Common myeloid progenitor, CD34-positive (primary cell): ENCODE measurements around the gene UBE2H.
A peak's percentile ranks its signal among the peaks of the same experiment; 100 is the strongest.

Experiments used
- CTCF ChIA-PET: fragments of 350-600 bp; sonication (Branson Sonifier 250); formaldehyde crosslinking; loops from one replicate; lab custom pipeline; 2021; ENCODE audit warnings: antibody characterized with exemption; lab: Charles Lee
- POLR2A ChIA-PET: fragments of 350-600 bp; sonication (Branson Sonifier 250); formaldehyde crosslinking; loops from one replicate; lab custom pipeline; 2021; ENCODE audit warnings: antibody characterized with exemption; lab: Charles Lee
- DNase-seq, 3 donors: peaks; one replicate each; pipeline versions ENCODE4 v3.0.0 to v3.0.0-alpha.2; 2013
- H3K27ac ChIP-seq, 2 experiments: 1 replicate in 1 of 2; 2 replicates in 1 of 2; pipeline ENCODE4 v1.7.0; 2013; ENCODE audit warnings: inconsistent platforms in 2 of 2, low read length in 2 of 2, mild to moderate bottlenecking in 2 of 2, low read depth in 1 of 2, moderate library complexity in 1 of 2; ENCODE audit not compliant: severe bottlenecking in 2 of 2, insufficient read depth in 1 of 2, poor library complexity in 1 of 2
- H3K27me3 ChIP-seq, 5 experiments: replicated peaks in 2 of 5; 1 replicate in 3 of 5; 2 replicates in 2 of 5; pipeline versions ENCODE4 v1.6.1 to v1.7.0; 2013; ENCODE audit warnings: low read length in 4 of 5, mild to moderate bottlenecking in 2 of 5, moderate library complexity in 2 of 5, inconsistent platforms in 1 of 5; ENCODE audit not compliant: insufficient read depth in 5 of 5, control insufficient read depth in 4 of 5
- H3K36me3 ChIP-seq, 4 experiments: 1 replicate in 2 of 4; 2 replicates in 2 of 4; pipeline versions ENCODE4 v1.6.1 to v1.7.0; 2013; ENCODE audit warnings: low read length in 3 of 4, control low read depth in 1 of 4, mild to moderate bottlenecking in 1 of 4; ENCODE audit not compliant: control insufficient read depth in 4 of 4, insufficient read depth in 4 of 4
- H3K4me1 ChIP-seq, 4 experiments: 1 replicate in 3 of 4; 2 replicates in 1 of 4; pipeline versions ENCODE4 v1.6.1 to v1.7.1; 2013; ENCODE audit warnings: low read length in 3 of 4, mild to moderate bottlenecking in 3 of 4, control low read depth in 1 of 4, inconsistent platforms in 1 of 4, moderate library complexity in 1 of 4; ENCODE audit not compliant: control insufficient read depth in 4 of 4, insufficient read depth in 4 of 4; ENCODE audit errors: control extremely low read depth in 1 of 4
- H3K4me3 ChIP-seq, 7 experiments: 1 replicate in 4 of 7; 2 replicates in 3 of 7; pipeline versions ENCODE4 v1.5.1 to v1.7.0; 2013; ENCODE audit warnings: mild to moderate bottlenecking in 7 of 7, low read length in 6 of 7, moderate library complexity in 6 of 7, inconsistent platforms in 2 of 7, low read depth in 2 of 7, control low read depth in 1 of 7; ENCODE audit not compliant: insufficient read depth in 4 of 7, control insufficient read depth in 1 of 7; ENCODE audit errors: extremely low read depth in 1 of 7
- H3K9me3 ChIP-seq, 5 experiments: 1 replicate in 4 of 5; 2 replicates in 1 of 5; pipeline versions ENCODE4 v1.6.1 to v1.7.1; 2013; ENCODE audit warnings: low read length in 4 of 5, mild to moderate bottlenecking in 2 of 5, inconsistent platforms in 1 of 5, low read depth in 1 of 5, moderate library complexity in 1 of 5; ENCODE audit not compliant: control insufficient read depth in 4 of 5, insufficient read depth in 2 of 5; ENCODE audit errors: control extremely low read depth in 1 of 5
- WGBS: methylation state at CpG from one replicate; pipeline ENCODE4 v1.1.5; 2013; ENCODE audit not compliant: insufficient coverage; 5-methylcytosine and 5-hydroxymethylcytosine counted together

Gene UBE2H

DNA sequence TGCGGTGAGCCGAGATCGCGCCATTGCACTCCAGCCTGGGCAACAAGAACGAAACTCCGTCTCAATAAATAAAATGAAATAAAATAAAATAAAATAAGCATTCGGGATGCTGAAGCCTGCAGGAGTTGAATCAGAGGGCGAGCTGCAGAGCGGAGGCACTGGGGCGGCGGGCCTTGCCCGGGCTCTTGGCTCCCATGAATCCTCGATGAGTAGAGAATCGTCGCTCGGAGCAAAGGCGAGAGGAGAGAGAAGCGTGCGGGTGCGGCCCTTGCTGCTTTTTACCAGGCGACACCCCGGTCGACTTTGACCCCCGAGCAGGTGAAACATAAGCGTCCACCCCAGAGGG lies 168.3 kb downstream of the UBE2H start:
- CTCF ChIA-PET: interaction anchor here (0.8 to 0.9 kb wide), 2 partner anchors 14 to 42 kb away, joined by 3 to 4 read pairs; no protein-coding TSS in a partner anchor

DNA sequence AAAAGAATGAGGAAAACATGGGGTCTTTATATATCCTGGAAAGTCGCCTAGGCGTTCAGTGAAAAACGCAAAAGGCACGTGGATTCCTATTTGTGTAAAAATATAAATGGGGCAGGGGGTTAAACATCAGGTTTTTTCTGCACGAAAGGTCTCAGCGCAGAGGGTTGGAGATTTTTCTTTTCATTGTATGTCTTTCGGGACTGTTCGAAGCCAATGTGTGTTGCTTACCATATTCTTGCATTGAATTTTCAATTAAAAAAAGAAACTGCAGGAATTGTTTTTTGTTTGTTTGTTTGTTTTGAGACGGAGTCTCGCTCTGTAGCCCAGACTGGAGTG lies 169.2 kb downstream of the UBE2H start:
- CTCF ChIA-PET: interaction anchor here (0.9 kb wide), 1 partner anchor 15 kb away, joined by 3 read pairs; no protein-coding TSS in a partner anchor

More for the DNA sequence above, 168.3 kb downstream of the UBE2H start:
- DNase-seq: no peak
- H3K36me3 ChIP-seq: no peaks in the 10 kb centered on the region
- no peak overlapping the region for H3K4me3 ChIP-seq
- no peaks in the 10 kb centered on the region for H3K9me3 ChIP-seq
- H3K4me1 ChIP-seq: peaks cover 0 to 50% (median 47%) of the 10 kb centered on the region in 4 experiments
- WGBS: 21% methylated on average over 18 of the region's 25 CpGs
- peaks cover 8 to 93% (median 56%) of the 10 kb centered on the region in 5 experiments for H3K27me3 ChIP-seq
- H3K27ac ChIP-seq: no peak overlapping the region
- POLR2A ChIA-PET: interaction anchor here (0.6 kb wide), 1 partner anchor 11 kb away, joined by 3 read pairs; no protein-coding TSS in a partner anchor

DNA sequence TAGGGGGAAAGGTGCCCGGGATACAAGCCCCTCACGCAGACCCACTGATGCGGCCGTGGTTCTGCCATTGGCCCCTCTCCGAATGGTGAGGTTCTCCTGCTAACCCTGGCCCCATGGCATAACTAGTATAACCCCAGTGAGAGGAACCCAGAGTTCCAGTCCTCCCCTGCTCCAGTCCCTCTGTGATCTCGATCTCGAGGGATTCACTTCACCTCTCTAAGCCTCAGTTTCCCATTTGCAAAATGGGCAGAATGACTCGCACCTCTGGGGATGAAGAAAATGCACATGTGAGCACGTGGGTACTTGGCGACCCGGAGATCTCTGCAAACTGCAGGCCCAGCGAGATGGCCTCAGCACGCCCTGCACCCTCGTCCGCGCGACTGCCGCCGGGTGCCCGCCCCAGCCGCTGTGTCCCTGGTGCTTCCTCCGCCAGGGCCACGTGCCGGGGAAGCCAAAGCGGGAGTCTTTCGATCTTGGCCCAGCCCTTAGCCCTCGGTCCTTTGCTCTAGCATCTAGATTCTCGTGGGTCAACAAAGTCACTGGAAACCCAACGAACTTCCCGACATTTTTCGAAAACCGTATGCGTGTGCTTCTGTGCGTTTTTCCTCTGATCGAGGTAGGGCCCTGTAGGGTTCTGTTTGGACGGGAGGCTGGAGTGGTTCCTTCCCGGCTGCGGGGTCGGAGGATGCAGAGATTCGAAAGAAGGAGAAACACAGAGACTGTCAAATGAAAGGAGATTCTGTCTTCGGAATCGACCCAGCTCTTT lies 169.8 kb downstream of the UBE2H start:
- POLR2A ChIA-PET: interaction anchor here (1.1 kb wide), 1 partner anchor 43 kb away, joined by 3 read pairs; no protein-coding TSS in a partner anchor
- Histone ChIP-seq H3K27me3 (peaks cover 8 to 97% (median 63%) of the 10 kb centered on the region in 5 experiments), H3K27ac (no peak overlapping the region), H3K9me3 (no peaks in the 10 kb centered on the region), H3K4me1 (peaks cover 0 to 61% (median 58%) of the 10 kb centered on the region in 4 experiments), H3K4me3 (no peak overlapping the region), H3K36me3 (no peaks in the 10 kb centered on the region)
- peak in 1 of 3 donors; percentile 26 for DNase-seq
- WGBS: 6% methylated on average over 41 of the region's 42 CpGs
- CTCF ChIA-PET: no interaction called here

More for the DNA sequence above, 169.2 kb downstream of the UBE2H start:
- no peak overlapping the region for H3K27ac ChIP-seq
- H3K27me3 ChIP-seq: peaks cover 8 to 97% (median 62%) of the 10 kb centered on the region in 5 experiments
- no peak overlapping the region for H3K4me3 ChIP-seq
- no peaks in the 10 kb centered on the region for H3K9me3 ChIP-seq
- POLR2A ChIA-PET: interaction anchor here (0.6 kb wide), 1 partner anchor 10 kb away, joined by 3 read pairs; no protein-coding TSS in a partner anchor
- H3K36me3 ChIP-seq: no peaks in the 10 kb centered on the region
- peak in 1 of 3 donors; percentile 22 for DNase-seq
- 16% methylated on average over 8 of the region's 10 CpGs for WGBS
- H3K4me1 ChIP-seq: peaks cover 0 to 58% (median 55%) of the 10 kb centered on the region in 4 experiments

DNA sequence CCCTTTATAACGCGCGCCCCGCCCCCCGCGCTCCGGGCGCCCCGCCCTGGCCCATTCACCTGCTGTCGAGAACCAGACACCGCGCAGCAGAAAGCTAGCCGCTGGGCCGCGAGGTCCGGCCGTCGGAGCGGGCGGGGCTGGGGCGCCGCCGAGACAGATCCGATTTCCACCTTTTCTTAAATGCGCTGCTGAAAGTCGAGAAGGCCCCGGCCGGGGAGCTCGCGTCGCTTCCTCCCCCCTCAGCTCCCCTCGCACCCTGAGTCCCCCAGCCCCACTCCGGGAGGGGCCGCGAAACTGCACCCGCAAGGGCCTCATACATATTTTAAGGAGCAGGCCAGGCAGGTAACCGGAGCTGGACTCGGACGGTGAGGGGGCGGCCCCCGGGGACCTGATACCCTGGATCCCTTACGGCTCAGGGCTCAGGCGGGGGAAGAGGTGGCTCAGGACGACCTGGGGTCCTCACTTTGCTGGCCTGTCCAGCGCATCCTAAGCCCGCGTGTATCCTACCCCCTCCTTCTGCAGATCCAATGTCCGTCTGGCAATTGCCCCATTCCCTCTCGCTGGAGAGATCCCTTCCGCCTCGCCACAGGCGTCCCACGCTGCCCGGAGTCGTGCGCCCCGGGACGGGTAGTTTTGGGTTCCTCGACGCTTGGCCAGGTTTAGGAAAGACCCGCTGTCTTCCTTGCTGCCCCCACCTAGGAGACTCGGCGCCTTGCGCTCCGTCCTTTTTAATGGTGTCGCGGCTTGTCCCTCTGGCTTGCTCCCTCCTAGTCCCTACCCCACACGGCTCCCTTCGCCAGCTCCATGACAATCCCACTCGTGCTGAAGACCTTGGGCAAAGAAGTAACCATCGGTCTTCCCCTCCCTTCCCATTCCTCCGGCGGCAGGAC lies 170.6 kb downstream of the UBE2H start:
- peaks cover 0 to 4% (median 0%) of the 10 kb centered on the region in 5 experiments for H3K9me3 ChIP-seq
- H3K27me3 ChIP-seq: peaks cover 8 to 98% (median 66%) of the 10 kb centered on the region in 5 experiments
- DNase-seq: no peak
- peaks cover 0 to 63% (median 60%) of the 10 kb centered on the region in 4 experiments for H3K4me1 ChIP-seq
- ChIA-PET POLR2A (interaction anchor here (1.1 kb wide), 1 partner anchor 43 kb away, joined by 3 read pairs; no protein-coding TSS in a partner anchor), CTCF (interaction anchor here (1.8 kb wide), 1 partner anchor 21 kb away, joined by 5 read pairs; no protein-coding TSS in a partner anchor)
- H3K4me3 ChIP-seq: peak overlapping the region in 2 of 7 experiments; percentile 28 to 42
- WGBS: 4% methylated on average over 61 of the region's 73 CpGs
- no peak overlapping the region for H3K27ac ChIP-seq
- H3K36me3 ChIP-seq: no peaks in the 10 kb centered on the region

DNA sequence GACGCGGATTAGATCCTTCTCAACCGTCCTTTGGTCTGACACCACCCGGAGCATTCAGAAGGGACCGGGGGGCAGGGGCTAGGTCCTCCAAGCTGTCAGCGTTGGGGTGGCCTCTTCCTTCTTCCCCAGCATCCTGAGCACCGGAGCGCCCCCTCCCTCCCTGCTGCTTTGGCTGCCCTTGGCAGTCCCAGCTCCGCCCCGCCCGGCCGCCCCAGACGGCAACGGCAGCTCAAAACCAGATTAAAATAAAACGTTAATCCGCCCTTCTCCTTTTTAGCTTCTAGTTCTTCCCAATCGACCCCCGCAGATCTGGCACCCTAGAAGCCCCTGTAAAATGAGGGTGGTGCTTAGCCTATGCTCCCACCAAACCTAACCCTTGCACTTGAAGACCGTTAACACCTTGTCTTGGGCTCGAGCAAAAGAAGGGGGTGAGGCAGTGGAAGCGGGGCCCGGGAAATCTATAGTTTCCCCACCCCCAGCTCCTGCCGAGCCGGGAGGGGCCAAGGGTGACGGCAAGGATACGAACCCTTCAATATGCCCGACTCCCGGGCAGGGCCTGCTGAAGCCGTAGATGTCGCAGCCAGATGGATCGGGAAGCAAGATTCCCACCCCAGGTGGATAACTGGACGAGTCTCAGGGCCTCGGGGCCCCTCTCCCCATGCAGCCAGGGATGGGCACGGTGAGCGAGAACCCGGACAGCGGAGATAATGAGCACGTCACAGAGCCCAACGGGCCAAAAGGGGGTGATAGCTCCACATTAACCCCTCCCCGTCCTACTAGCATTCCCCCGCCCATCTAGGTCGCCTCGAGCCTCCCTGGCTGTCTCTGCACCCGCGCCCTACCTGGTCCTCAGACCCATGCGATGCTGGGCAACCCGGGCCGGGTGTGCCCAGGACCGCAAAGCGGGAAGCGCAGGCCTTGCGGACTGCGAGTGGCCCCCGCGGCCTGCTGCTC lies 171.5 kb downstream of the UBE2H start:
- H3K9me3 ChIP-seq: peaks cover 0 to 4% (median 0%) of the 10 kb centered on the region in 5 experiments
- H3K4me1 ChIP-seq: peaks cover 0 to 63% (median 60%) of the 10 kb centered on the region in 4 experiments
- ChIA-PET CTCF (interaction anchor here (1.0 to 1.8 kb wide), 2 partner anchors 20 to 56 kb away, joined by 4 to 5 read pairs; no protein-coding TSS in a partner anchor), POLR2A (interaction anchor here (0.6 to 1.1 kb wide), 2 partner anchors 44 to 118 kb away, joined by 3 read pairs; no protein-coding TSS in a partner anchor)
- peaks cover 8 to 99% (median 64%) of the 10 kb centered on the region in 5 experiments for H3K27me3 ChIP-seq
- no peaks in the 10 kb centered on the region for H3K36me3 ChIP-seq
- H3K27ac ChIP-seq: no peak overlapping the region
- peak in 1 of 3 donors; percentile 56 for DNase-seq
- H3K4me3 ChIP-seq: peak overlapping the region in 2 of 7 experiments; percentile 42 to 55
- WGBS: 3% methylated on average over 43 of the region's 55 CpGs
